CD4-positive, alpha-beta memory T cell (primary cell): Measurements from ENCODE around the gene FUCA1. TPM values are rescaled to one million over a fixed set of nuclear protein-coding genes. Genes with fewer than 3 reads are reported as not detected.
"Not testable (repeated sequence)": the region's sequence is repeated elsewhere in the genome, so short reads cannot be mapped to it uniquely, and the experiment has no call there.

Experiments used
- CTCF ChIA-PET: fragments of 350-600 bp; sonication (Branson Sonifier 250); formaldehyde crosslinking; loops from one replicate; lab custom pipeline; 2021; ENCODE audit warnings: inconsistent platforms; ENCODE audit not compliant: partially characterized antibody; lab: Charles Lee
- POLR2A ChIA-PET: fragments of 350-600 bp; sonication (Branson Sonifier 250); formaldehyde crosslinking; loops from one replicate; lab custom pipeline; 2021; ENCODE audit not compliant: partially characterized antibody; lab: Charles Lee
- DNase-seq, 5 donors: peaks; one replicate each; pipeline versions ENCODE4 v3.0.0 to v3.0.0-alpha.2; 2020 to 2022; ENCODE audit warnings: mixed read lengths in 1 of 5
- H3K27ac ChIP-seq: one replicate; pipeline ENCODE4 v1.7.0; 2013; ENCODE audit warnings: low read depth, low read length
- H3K27me3 ChIP-seq: 2 replicates; pipeline ENCODE4 v1.7.0; 2013; ENCODE audit warnings: mild to moderate bottlenecking, low read length, moderate library complexity; ENCODE audit not compliant: insufficient read depth
- H3K36me3 ChIP-seq: 2 replicates; pipeline ENCODE4 v1.7.0; 2013; ENCODE audit warnings: mild to moderate bottlenecking, low read length, moderate library complexity; ENCODE audit not compliant: insufficient read depth
- H3K4me1 ChIP-seq: 2 replicates; pipeline ENCODE4 v1.7.0; 2013; ENCODE audit warnings: mild to moderate bottlenecking, low read length, moderate library complexity; ENCODE audit not compliant: insufficient read depth
- H3K4me3 ChIP-seq, 2 donors: one replicate each; pipeline ENCODE4 v1.7.0; 2013; ENCODE audit warnings: low read length in 2 of 2, mild to moderate bottlenecking in 1 of 2
- H3K9me3 ChIP-seq, 2 donors: one replicate each; pipeline ENCODE4 v1.7.0; 2013; ENCODE audit warnings: low read length in 2 of 2, control low read depth in 1 of 2; ENCODE audit not compliant: control insufficient read depth in 1 of 2
- H3K27ac Mint-ChIP-seq, 7 donors: one replicate each; pipeline ENCODE4 v1.8.0; 2020 to 2021; ENCODE audit warnings: mixed read lengths in 7 of 7, mild to moderate bottlenecking in 6 of 7, inconsistent platforms in 3 of 7, moderate library complexity in 3 of 7
- H3K27me3 Mint-ChIP-seq, 2 donors: one replicate each; pipeline ENCODE4 v1.8.0; 2020 to 2021; ENCODE audit warnings: mixed read lengths in 2 of 2
- H3K36me3 Mint-ChIP-seq, 2 donors: one replicate each; pipeline ENCODE4 v1.8.0; 2020 to 2021; ENCODE audit warnings: mixed read lengths in 2 of 2, inconsistent platforms in 1 of 2, mild to moderate bottlenecking in 1 of 2
- H3K4me1 Mint-ChIP-seq, 4 donors: one replicate each; pipeline ENCODE4 v1.8.0; 2020 to 2021; ENCODE audit warnings: mixed read lengths in 4 of 4, mild to moderate bottlenecking in 1 of 4
- H3K4me3 Mint-ChIP-seq, 8 donors: one replicate each; pipeline ENCODE4 v1.8.0; 2020 to 2021; ENCODE audit warnings: mixed read lengths in 8 of 8, mild to moderate bottlenecking in 7 of 8, moderate library complexity in 6 of 8, inconsistent platforms in 3 of 8
- H3K9me3 Mint-ChIP-seq, 8 donors: one replicate each; pipeline ENCODE4 v1.8.0; 2020 to 2021; ENCODE audit warnings: mixed read lengths in 8 of 8, mild to moderate bottlenecking in 5 of 8, inconsistent platforms in 3 of 8, moderate library complexity in 1 of 8
- intact Hi-C: fragments of 100-400 bp; cut with micrococcal nuclease; formaldehyde crosslinking; loops from one replicate; pipeline ENCODE4 v1.15.1; 2023
- polyA plus RNA-seq, 2 donors: library from polyadenylated mRNA; unstranded; fragments of 300-500 nt; fragmentation: Illumina TruSeq; gene quantifications; one replicate each; pipeline ENCODE4 v1.2.3, GENCODE V29; 2021
- total RNA-seq, 2 experiments: library from RNA; stranded (reverse); gene quantifications; one replicate each; pipeline ENCODE4 v1.2.3, GENCODE V29; 2021

Gene FUCA1
- total and polyA plus RNA-seq, 4 experiments from 2014 or later = 15.8 to 35.0 (median 25.0) TPM

- H3K36me3 Mint-ChIP-seq = peaks cover 13 to 24% of the 10 kb centered on the region in 2 donors
- no peak overlapping the region for H3K27ac Mint-ChIP-seq
- Histone ChIP-seq H3K36me3 (peaks cover 14% of the 10 kb centered on the region), H3K9me3 (no peaks in the 10 kb centered on the region), H3K4me1 (peaks cover 24% of the 10 kb centered on the region), H3K4me3 (no peak overlapping the region), H3K27ac (no peak overlapping the region), H3K27me3 (no peaks in the 10 kb centered on the region)
- intact Hi-C loops = loop anchor here (5.0 kb wide), 1 partner anchor 92 kb away; the partner anchor contains the start of gene PNRC2
- peak overlapping the region in 1 of 8 donors; percentile 46 for H3K4me3 Mint-ChIP-seq
- no peak for DNase-seq
- H3K4me1 Mint-ChIP-seq = peaks cover 15 to 24% (median 19%) of the 10 kb centered on the region in 4 donors
- no peaks in the 10 kb centered on the region for H3K27me3 Mint-ChIP-seq
- ChIA-PET CTCF (interaction anchor here (1.0 to 1.3 kb wide), 3 partner anchors 30 to 94 kb away, joined by 3 to 5 read pairs (median 4); no protein-coding TSS in a partner anchor), POLR2A (no interaction called here)
- no peaks in the 10 kb centered on the region for H3K9me3 Mint-ChIP-seq
These were observed 3.1 kb downstream of the FUCA1 start for GRCh38 chr1:23864801-23865542.

GRCh38 chr1:23862640-23863039, 5.5 kb downstream of the FUCA1 start:
- Mint-ChIP-seq H3K27me3 (no peaks in the 10 kb centered on the region), H3K27ac (no peak overlapping the region), H3K4me1 (peaks cover 10 to 12% (median 11%) of the 10 kb centered on the region in 4 donors), H3K9me3 (no peaks in the 10 kb centered on the region), H3K4me3 (no peak overlapping the region), H3K36me3 (peaks cover 21 to 37% of the 10 kb centered on the region in 2 donors)
- H3K36me3 ChIP-seq = peaks cover 28% of the 10 kb centered on the region
- peaks cover 16% of the 10 kb centered on the region for H3K4me1 ChIP-seq
- H3K4me3 ChIP-seq = no peak overlapping the region
- H3K9me3 ChIP-seq = no peaks in the 10 kb centered on the region
- ChIA-PET POLR2A (no interaction called here), CTCF (no interaction called here)
- H3K27me3 ChIP-seq = no peaks in the 10 kb centered on the region
- intact Hi-C loops = no loop called here
- DNase-seq = no peak
- no peak overlapping the region for H3K27ac ChIP-seq

GRCh38 chr1:23854568-23854967, 13.5 kb downstream of the FUCA1 start:
- Histone ChIP-seq H3K36me3 (peaks cover 18% of the 10 kb centered on the region), H3K27ac (no peak overlapping the region), H3K4me3 (no peak overlapping the region), H3K9me3 (no peaks in the 10 kb centered on the region), H3K27me3 (no peaks in the 10 kb centered on the region), H3K4me1 (no peaks in the 10 kb centered on the region)
- CTCF ChIA-PET = interaction anchor here (2.0 to 2.7 kb wide), 2 partner anchors 45 to 83 kb away, joined by 7 to 12 read pairs; no protein-coding TSS in a partner anchor
- no peaks in the 10 kb centered on the region for H3K27me3 Mint-ChIP-seq
- peaks cover 32 to 44% of the 10 kb centered on the region in 2 donors for H3K36me3 Mint-ChIP-seq
- no peak for DNase-seq
- H3K27ac Mint-ChIP-seq = no peak overlapping the region
- intact Hi-C loops = no loop called here
- peaks cover 0 to 5% (median 2%) of the 10 kb centered on the region in 4 donors for H3K4me1 Mint-ChIP-seq
- no peak overlapping the region for H3K4me3 Mint-ChIP-seq
- POLR2A ChIA-PET = interaction anchor here (1.5 kb wide), 1 partner anchor 29 kb away, joined by 4 read pairs; the partner anchor contains the start of gene HMGCL
- H3K9me3 Mint-ChIP-seq = peaks cover 0 to 1% (median 0%) of the 10 kb centered on the region in 8 donors

- CTCF ChIA-PET = not testable (repeated sequence)
These were observed 15.0 kb downstream of the FUCA1 start for GRCh38 chr1:23853124-23853523.

GRCh38 chr1:23851406-23851805, 16.7 kb downstream of the FUCA1 start:
- DNase-seq, H3K27me3 ChIP-seq, H3K27me3 Mint-ChIP-seq, POLR2A ChIA-PET, H3K9me3 ChIP-seq, H3K4me1 Mint-ChIP-seq, intact Hi-C loops, H3K4me1 ChIP-seq, H3K27ac ChIP-seq, H3K4me3 ChIP-seq, CTCF ChIA-PET: not testable (repeated sequence)
- H3K36me3 Mint-ChIP-seq = peaks cover 49 to 50% of the 10 kb centered on the region in 2 donors
- H3K9me3 Mint-ChIP-seq = peaks cover 0 to 13% (median 0%) of the 10 kb centered on the region in 8 donors
- peak overlapping the region in 1 of 8 donors; percentile 20 for H3K4me3 Mint-ChIP-seq
- H3K36me3 ChIP-seq = peaks cover 15% of the 10 kb centered on the region
- peak overlapping the region in 1 of 7 donors; percentile 41 for H3K27ac Mint-ChIP-seq

More at GRCh38 chr1:23853124-23853523, 15.0 kb downstream of the FUCA1 start:
- H3K27ac ChIP-seq, POLR2A ChIA-PET, intact Hi-C loops, H3K4me3 Mint-ChIP-seq, DNase-seq, H3K36me3 ChIP-seq, H3K9me3 Mint-ChIP-seq, H3K27me3 ChIP-seq, H3K9me3 ChIP-seq, H3K27me3 Mint-ChIP-seq, H3K27ac Mint-ChIP-seq, H3K4me1 ChIP-seq, H3K4me1 Mint-ChIP-seq, H3K4me3 ChIP-seq: not testable (repeated sequence)
- H3K36me3 Mint-ChIP-seq = peaks cover 39 to 46% of the 10 kb centered on the region in 2 donors

- POLR2A ChIA-PET = interaction anchor here (0.6 kb wide), 1 partner anchor 9 kb away, joined by 4 read pairs; no protein-coding TSS in a partner anchor
- H3K4me3 ChIP-seq = no peak overlapping the region
- DNase-seq = no peak
- Mint-ChIP-seq H3K4me3 (no peak overlapping the region), H3K36me3 (peaks cover 45 to 46% of the 10 kb centered on the region in 2 donors), H3K9me3 (peaks cover 0 to 13% (median 0%) of the 10 kb centered on the region in 8 donors), H3K27ac (no peak overlapping the region), H3K4me1 (no peaks in the 10 kb centered on the region), H3K27me3 (no peaks in the 10 kb centered on the region)
- H3K27me3 ChIP-seq = no peaks in the 10 kb centered on the region
- H3K27ac ChIP-seq = no peak overlapping the region
- CTCF ChIA-PET = interaction anchor here (1.2 kb wide), 1 partner anchor 20 kb away, joined by 5 read pairs; no protein-coding TSS in a partner anchor
- no peaks in the 10 kb centered on the region for H3K4me1 ChIP-seq
- H3K9me3 ChIP-seq = no peaks in the 10 kb centered on the region
- intact Hi-C loops = no loop called here
- peaks cover 8% of the 10 kb centered on the region for H3K36me3 ChIP-seq
These were observed 19.1 kb downstream of the FUCA1 start for GRCh38 chr1:23848673-23849616.
